ENCODE measurements around the gene PRRC2B. TPM values are rescaled to one million over a fixed set of nuclear protein-coding genes. Genes with fewer than 3 reads are reported as not detected.

PRRC2B gene
- total and polyA plus RNA-seq, 2 of the 8 experiments (the other 6 are each of a cell fraction or from before 2014, with no cell fraction given): 37.3 to 249 TPM

GRCh38 chr9:131421691-131422090 is 27.8 kb downstream of the PRRC2B start:
- DNase-seq (ENCODE audit: low read depth in 1 of 2, low spot score in 2 of 2) (no peak), FAIRE-seq (no peak)
- H3K27ac ChIP-seq (ENCODE audit: low read depth, low read length): peak overlapping the region; percentile 7; the same call in 1 of the 2 replicates
- no peak overlapping the region for H3K14ac ChIP-seq (ENCODE audit: insufficient read length)
- H3K4ac ChIP-seq (replicated peaks; ENCODE audit: insufficient read length, low read depth, low read length): no peak overlapping the region
- no peak overlapping the region for H2AFZ ChIP-seq (ENCODE audit: low read length)
- no peaks in the 10 kb centered on the region for H3K9me3 ChIP-seq (ENCODE audit: insufficient read depth in 2 of 2, low read depth in 1 of 2, low read length in 1 of 2)
- CTCF ChIA-PET (ENCODE audit: partially characterized antibody): interaction anchor here (0.8 to 1.3 kb wide), 3 partner anchors 41 to 85 kb away, joined by 3 read pairs; no protein-coding TSS in a partner anchor
- H3K4me2 ChIP-seq (ENCODE audit: insufficient read depth in 1 of 2, low read depth in 2 of 2, low read length in 2 of 2): peak overlapping the region in 1 of 2 experiments; percentile 31; a peak in 1 of 4 replicates
- no peak overlapping the region for H3K18ac ChIP-seq (ENCODE audit: extremely low read depth, low read length)
- no peak overlapping the region for H4K5ac ChIP-seq (ENCODE audit: insufficient read length, low read depth, low read length)
- peaks cover 14% of the 10 kb centered on the region for H3K79me1 ChIP-seq (ENCODE audit: low read depth, low read length)
- peaks cover 58 to 64% of the 10 kb centered on the region in 2 experiments for H4K20me1 ChIP-seq (replicated peaks in 1 of 2; ENCODE audit: control insufficient read depth in 1 of 2, insufficient read depth in 2 of 2, low read length in 2 of 2)
- H2BK5ac ChIP-seq (ENCODE audit: low read depth, low read length): 0 out of 2 replicates have a peak overlapping the region, but pooled peaks have one; percentile 0
- H4K8ac ChIP-seq (ENCODE audit: extremely low read depth, insufficient read depth, low read length): no peak overlapping the region
- no peak overlapping the region for H4K91ac ChIP-seq (replicated peaks; ENCODE audit: insufficient read length, low read length)
- POLR2A ChIA-PET (ENCODE audit: partially characterized antibody): interaction anchor here (2.1 kb wide), 1 partner anchor 24 kb away, joined by 10 read pairs; no protein-coding TSS in a partner anchor
- H2BK12ac ChIP-seq (ENCODE audit: low read depth, low read length): no peak overlapping the region
- no peaks in the 10 kb centered on the region for H3K27me3 ChIP-seq (replicated peaks in 1 of 4; ENCODE audit: control insufficient read depth in 3 of 4, extremely low read depth in 1 of 4, insufficient read depth in 3 of 4, low read length in 3 of 4)
- H2BK15ac ChIP-seq (ENCODE audit: low read length): no peak overlapping the region
- H3K36me3 ChIP-seq (ENCODE audit: control insufficient read depth in 2 of 4, insufficient read depth in 4 of 4, low read length in 3 of 4): peaks cover 0 to 5% (median 0%) of the 10 kb centered on the region in 4 experiments; a peak in 1 of 8 replicates
- H3K4me3 ChIP-seq (ENCODE audit: extremely low read depth in 1 of 4, insufficient read depth in 2 of 4, low read depth in 3 of 4, low read length in 4 of 4): no peak overlapping the region
- TF ChIP-seq RNF2 (IDR thresholded peaks at IDR 0.05; ENCODE audit: borderline replicate concordance, low read depth, low read length, missing control alignments, poor library complexity, severe bottlenecking) (no peak), JUND (IDR thresholded peaks at IDR 0.05; ENCODE audit: low read length) (no peak), TAF7 (optimal IDR thresholded peaks at IDR 0.05; ENCODE audit: borderline replicate concordance, low read depth, low read length) (no peak), SIN3A (conservative IDR thresholded peaks at IDR 0.05 in 1 of 2, IDR thresholded peaks at IDR 0.05 in 1 of 2; ENCODE audit: low read depth in 1 of 2, low read length in 2 of 2) (no peak), TBP (IDR thresholded peaks at IDR 0.05; ENCODE audit: low read depth, low read length) (no peak), CTBP2 (IDR thresholded peaks at IDR 0.05; ENCODE audit: borderline replicate concordance, insufficient read depth, insufficient read length, low read length) (no peak), CBX8 (IDR thresholded peaks at IDR 0.05; ENCODE audit: borderline replicate concordance, low read depth, low read length) (no peak), KDM5A (IDR thresholded peaks at IDR 0.05; ENCODE audit: low read length) (no peak), GABPA (IDR thresholded peaks at IDR 0.05; ENCODE audit: borderline replicate concordance, insufficient read depth, low read length) (no peak), EZH2 (IDR thresholded peaks at IDR 0.05; ENCODE audit: low read depth, low read length, severe bottlenecking) (no peak)
- no peaks in the 10 kb centered on the region for H3K23me2 ChIP-seq (ENCODE audit: low read depth, low read length)
- no peak overlapping the region for H3K23ac ChIP-seq (ENCODE audit: insufficient read length)
- H2BK120ac ChIP-seq (replicated peaks; ENCODE audit: low read depth, low read length): no peak overlapping the region
- H3K9ac ChIP-seq (replicated peaks in 1 of 4; ENCODE audit: extremely low read depth in 1 of 4, low read depth in 3 of 4, low read length in 3 of 4): 0 out of 7 replicates have a peak overlapping the region, but pooled peaks of 1 of the 4 experiments have one; percentile 15
- peaks cover 83 to 100% of the 10 kb centered on the region in 2 experiments for H3K79me2 ChIP-seq (ENCODE audit: control insufficient read depth in 1 of 2, insufficient read depth in 2 of 2, low read length in 2 of 2)
- 92% methylated on average over 8 of the region's 8 CpGs; no CpG with 5 or more reads in 1 of the 2 experiments for WGBS, 2 experiments (ENCODE audit: extremely low coverage in 1 of 2, insufficient coverage in 1 of 2, insufficient read length in 1 of 2, insufficient replicate concordance in 2 of 2, low coverage in 1 of 2, low lambda C conversion rate in 2 of 2, missing lambda C conversion rate in 1 of 2)
- H3K4me1 ChIP-seq (replicated peaks in 1 of 4; ENCODE audit: control insufficient read depth in 3 of 4, insufficient read depth in 4 of 4, low read length in 3 of 4): peaks cover 25 to 50% (median 39%) of the 10 kb centered on the region in 4 experiments
- H2BK20ac ChIP-seq (ENCODE audit: low read length): no peak overlapping the region
- no peak overlapping the region for H2AK5ac ChIP-seq (ENCODE audit: low read depth, low read length)
- H3K56ac ChIP-seq (replicated peaks; ENCODE audit: insufficient read length, low read depth, low read length): no peak overlapping the region

All from H1 (cell line).